Measurements from ENCODE around the gene PPP6R3.
"Not testable (repeated sequence)": the region's sequence is repeated elsewhere in the genome, so short reads cannot be mapped to it uniquely, and the experiment has no call there.

Gene PPP6R3

DNA sequence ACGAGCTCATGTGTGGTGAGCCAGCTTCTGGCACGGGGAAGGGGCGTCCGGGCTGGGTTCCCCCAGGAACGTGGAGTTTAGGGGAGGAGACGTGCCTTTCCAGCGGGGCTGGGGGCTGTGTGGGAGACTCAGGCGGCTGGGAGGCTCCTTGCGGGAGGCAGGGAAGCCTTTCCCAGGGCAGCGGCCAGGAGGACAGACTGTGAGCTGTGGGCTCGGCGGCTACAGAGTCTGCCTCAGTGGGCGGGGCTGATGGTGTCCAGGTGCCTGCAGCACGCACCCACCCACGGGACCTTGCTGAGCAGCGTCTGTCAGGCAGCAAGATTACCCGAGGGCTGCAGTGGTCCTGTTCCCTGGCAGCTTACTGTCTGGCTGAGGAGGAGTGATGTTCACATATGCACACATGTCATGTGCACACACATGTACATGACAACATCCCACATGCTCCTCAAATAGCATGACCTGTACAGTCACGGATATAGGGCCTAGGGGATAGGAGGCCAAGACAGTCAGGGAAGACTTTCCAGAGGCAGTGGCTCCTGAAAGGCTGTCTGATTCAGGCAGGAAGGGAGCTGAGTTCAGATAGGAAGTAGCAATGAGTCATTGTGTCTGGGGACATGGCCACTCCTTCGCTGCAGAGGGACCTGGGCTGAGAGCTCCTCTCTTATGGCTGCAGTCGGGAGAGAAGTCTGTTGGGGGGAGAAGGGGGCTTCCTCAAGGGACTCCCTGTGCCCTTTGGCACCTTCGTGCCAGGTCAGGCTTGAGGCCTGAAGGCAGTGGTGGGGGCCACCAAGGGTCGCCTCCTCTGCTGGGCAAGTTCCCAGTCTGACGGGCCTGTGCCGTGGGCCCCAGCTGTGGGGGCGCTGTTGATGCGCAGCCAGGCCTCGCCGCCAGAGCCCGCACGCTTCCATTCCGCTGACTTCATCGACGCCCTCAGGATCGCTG, 23.3 kb upstream of the PPP6R3 start:
- DNase-seq, result no peak

DNA sequence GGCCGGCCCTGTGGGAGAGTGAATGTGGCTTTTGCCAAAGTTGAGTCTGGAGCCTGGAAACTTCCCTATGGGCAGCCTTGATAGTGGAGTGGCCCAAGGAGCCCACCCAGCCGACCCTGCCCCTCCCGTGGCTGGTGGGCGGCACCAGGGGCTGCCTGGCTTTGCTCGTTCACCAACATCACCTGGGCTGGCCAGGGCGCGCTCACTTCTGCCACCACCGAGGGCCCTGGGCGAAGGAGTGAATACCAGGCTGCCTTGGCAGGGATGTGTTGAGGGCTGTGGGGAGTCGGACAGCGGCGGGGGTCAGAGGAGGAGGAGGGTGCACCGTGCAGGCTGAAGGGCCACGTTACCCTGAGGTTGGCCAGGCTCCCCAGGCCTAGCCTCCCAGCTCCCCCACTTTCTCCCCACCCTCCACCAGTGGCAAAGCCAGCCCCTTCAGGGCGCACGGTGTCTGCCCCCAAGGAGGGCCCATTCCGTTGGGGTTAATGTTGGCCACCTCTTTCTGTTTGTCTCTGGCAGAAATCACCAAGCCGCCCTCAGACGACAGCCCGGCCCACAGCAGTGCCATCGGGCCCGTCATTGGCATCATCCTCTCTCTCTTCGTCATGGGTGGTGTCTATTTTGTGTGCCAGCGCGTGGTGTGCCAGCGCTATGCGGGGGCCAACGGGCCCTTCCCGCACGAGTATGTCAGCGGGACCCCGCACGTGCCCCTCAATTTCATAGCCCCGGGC, 22.5 kb upstream of the PPP6R3 start:
- DNase-seq, result no peak

DNA sequence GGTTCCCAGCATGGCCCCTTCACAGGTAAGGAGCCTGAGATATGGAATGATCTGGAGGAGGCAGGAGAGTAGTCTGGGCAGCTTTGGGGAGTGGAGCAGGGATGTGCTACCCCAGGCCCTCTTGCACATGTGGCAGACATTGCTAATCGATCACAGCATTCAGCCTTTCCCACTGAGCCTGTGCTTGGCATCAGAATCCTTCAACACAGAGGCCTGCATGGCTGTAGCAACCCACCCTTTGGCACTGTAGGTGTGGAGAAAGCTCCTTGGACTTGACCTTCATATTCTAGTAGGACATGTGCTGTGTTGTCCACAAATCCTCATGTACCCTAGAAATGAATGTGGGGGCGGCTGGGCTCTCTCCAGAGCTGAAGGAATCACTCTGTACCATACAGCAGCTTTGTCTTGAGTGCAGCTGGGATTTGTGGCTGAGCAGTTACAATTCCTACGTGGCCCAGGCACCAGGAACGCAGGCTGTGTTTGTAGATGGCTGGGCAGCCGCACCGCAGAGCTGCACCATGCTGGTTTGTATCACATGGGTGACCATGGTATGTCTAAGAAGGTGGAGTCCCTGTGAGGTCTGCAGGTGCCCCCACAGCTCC, 21.8 kb upstream of the PPP6R3 start:
- no peak for DNase-seq

DNA sequence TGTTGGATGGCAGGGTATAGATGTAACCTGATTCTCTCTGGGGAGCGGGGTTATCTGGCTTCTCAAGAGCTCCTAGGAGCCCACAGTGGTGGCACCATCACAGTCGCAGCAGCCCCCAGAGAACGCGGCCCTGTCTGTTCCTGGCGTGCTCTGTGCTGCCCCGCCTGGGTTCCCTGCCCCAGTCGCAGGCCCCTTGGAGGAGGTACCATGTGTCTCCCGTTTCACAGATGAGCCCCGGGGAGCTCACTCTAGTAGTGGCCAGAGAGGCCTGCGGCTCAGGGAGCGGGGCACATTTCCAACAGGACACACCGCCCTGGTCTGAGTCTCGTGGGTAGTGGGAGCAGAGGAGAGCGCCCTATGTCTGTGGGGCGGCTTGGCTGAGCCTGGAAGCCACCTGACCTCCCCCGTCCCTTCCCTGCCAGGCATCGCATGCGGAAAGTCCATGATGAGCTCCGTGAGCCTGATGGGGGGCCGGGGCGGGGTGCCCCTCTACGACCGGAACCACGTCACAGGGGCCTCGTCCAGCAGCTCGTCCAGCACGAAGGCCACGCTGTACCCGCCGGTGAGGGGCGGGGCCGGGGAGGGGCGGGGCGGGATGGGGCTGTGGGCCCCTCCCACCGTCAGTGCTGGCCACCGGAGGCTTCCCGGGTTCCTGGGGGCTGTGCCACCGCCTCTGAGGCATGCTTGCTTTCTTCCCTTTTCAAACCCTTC, 21.0 kb upstream of the PPP6R3 start:
- no peak for DNase-seq

DNA sequence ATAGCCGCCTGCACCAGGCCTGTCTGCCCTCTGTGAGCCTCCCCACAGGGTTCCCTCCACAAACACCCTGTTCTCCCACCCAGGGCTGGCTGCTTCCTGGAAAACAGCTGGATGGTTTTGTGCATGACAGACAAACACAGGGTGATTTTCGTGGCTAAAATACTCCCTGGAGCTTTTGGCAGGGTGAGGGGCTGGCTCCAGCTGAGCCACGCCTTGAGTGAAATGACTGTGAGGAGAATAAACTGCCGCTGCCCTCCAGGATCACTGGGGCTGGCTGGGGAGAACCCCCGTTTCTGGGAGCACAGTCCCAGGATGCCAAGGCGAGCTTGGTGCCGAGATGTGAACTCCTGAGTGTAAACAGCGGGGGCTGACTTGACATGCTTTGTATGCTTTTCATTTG, 20.3 kb upstream of the PPP6R3 start:
- no peak for DNase-seq

DNA sequence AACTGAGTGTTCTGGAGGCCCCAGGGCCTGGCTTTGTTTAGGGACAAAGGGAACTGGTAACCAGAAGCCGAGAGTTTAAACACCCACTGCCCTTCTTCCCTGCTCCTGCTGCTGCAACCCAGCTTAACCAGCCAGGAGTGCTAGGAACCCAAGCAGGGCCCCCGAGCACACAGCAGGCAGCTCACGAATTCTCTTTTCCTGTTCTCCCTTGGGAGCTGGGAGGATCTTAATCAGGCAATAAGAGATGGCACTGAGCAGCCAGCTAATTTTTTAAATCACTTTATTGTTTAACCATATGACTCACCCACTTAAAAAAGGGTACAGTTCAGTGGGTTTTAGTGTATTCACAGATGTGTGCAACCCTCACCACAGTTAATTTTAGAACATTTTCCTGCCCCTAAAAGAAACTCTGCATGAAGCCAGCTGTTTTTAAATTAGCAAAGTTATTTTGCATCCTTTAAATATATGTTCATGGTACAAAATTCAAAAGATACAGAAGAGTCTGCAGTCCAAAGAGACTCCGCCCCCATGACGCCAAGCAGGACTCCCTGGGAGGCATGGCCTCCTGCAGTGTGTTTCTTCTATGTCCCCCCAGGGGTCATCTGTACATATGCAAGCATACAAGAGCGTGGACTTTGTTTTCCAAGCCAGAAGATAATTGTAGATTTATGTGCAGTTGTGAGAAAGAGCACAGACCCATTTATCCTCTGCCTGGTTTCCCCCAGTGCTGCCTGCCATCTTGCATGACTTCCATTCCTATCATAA, 18.9 kb upstream of the PPP6R3 start:
- no peak for DNase-seq

DNA sequence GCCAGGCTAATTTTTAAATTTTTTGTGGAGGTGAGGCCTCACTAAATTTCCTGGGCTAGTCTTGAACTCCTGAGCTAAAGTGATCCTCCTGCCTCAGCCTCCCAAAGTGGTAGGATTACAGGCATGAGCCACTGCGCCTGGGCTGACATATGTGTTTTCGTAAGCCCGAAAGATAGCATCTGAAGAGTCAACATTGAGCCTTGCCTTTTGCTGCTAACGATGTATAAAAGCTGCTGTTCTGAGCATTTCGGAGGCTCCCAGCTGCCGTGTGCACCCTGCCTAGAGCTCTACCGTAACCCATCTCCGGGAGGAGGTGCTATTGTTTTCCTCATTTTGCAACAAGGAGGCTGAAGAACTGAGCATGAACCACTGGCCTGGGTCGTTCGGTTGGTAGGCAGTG, 18.1 kb upstream of the PPP6R3 start:
- no peak for DNase-seq

DNA sequence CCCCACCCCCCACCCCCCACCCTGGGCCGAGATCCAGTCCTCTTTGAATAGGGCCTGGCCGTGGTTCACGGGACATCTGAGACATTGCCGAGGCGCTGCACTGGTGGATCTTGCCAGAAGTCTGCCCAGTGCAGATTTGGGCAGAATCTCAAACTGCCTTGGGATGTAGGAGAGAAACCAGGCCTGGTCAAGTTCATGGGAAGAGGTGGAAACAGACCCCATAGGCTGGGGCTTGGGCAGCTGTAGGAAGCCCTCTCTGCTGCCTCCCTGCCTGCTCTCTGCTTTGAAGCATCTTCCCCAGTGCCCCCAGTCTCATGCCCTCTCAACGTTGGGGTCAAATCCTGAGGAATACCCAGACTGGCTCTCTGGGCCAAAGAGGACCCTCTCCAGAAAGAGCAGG, 16.0 kb upstream of the PPP6R3 start:
- no peak for DNase-seq

DNA sequence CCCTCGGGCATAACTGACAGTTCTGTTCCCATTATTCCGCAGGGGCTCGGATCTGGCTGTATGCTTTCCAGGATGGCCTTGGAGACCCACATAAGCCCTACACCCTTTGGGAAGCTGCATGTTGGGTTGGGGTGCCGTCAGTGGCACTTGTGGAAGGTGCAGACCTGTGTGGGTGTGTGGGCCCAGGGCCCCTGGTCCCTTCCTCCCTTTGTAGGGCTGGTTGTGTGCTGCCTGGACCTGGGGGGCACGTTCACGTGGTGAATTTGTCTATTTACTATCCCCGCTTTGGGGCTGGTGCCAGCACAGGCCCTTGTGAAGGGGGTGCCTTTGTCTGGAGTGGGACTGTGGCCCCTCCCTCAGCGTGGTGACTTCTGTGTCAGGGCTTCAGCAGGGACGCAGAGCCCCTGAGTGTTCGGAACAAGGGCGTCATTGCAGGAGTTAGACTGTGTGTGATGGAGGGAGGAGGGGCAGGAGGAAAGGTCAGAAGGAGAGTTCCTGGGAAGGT, 15.0 kb upstream of the PPP6R3 start:
- no peak for DNase-seq

DNA sequence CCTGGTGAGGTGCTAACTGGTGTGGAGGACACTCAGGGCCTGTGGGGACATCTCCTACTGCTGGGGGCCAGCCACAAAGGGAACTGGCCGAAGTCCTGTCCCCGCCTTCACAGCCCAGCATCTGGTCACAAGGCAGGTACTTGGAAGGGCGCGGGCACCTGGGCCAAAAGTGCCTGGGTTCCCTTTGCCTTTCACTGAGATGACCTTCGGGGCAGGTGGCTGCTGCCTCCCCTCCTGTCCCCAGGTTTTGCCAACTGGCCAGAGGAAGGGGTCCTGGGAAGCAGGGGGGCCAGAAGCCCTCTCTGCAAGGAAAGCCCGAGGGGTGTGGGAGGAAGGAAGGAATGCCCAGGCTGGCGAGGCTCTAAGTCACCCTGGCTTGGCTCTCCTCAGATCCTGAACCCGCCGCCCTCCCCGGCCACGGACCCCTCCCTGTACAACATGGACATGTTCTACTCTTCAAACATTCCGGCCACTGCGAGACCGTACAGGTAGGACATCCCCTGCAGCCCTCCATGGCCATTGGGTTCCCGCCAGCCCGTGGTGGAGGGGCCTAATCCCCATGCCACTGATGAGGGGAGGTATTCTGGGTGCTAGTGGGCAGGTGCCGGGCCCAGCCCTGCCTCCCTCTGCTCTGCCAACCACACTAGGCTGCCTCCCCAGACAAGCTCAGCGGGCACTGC, 14.4 kb upstream of the PPP6R3 start:
- no peak for DNase-seq

DNA sequence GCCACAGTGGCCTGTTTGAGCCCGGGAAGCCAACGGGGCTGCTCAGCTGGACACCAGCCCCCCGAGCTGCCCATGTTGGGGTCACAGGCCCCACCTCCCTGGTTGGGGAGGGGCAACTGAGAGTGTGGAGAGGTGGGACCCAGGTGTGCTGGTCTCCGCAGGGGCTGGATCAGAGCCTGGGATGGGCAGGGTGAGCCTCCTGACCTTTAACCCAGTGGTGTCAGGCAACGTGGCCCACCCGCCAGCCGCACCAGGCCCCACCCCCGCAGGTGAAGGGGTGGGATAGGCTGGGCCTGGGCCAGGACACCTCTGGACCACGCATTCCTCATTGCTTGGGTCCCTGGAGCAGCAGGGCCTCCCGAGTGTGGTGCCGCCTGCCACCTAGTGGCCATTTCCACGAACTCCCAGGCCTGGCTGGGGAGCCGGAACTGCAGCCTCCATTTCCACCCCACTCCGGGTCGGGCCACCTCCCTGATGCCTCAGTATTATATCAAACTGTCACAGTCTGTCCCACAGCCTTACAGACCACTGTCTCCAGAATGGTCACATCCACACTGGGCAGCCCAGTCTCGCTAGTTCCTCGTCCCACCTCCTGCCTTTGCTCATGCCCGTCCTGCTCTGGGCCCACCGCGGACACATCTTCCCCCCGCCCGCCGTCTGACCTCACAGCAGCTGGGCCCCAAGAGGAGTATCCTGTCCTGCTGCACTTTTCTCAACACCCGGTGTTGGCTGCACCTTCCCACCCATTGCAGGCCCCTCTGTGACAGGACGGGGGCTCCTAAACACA, 13.3 kb upstream of the PPP6R3 start:
- peak; percentile 80 for DNase-seq

DNA sequence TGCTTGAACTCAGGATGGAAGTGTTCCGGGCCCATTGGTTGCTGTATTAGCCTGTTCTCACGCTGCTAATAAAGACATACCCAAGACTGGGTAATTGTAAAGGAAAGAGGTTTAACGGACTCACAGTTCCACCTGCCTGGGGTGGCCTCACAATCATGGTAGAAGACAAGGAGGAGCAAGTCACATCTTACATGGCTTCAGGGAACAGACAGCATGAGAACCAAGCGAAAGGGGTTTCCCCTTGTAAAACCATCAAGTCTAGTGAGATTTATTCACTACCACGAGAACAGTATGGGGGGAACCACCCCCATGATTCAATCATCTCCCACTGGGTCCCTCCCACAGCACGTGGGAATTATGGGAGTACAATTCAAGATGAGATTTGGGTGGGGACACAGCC, 12.6 kb upstream of the PPP6R3 start:
- not testable (repeated sequence) for DNase-seq

DNA sequence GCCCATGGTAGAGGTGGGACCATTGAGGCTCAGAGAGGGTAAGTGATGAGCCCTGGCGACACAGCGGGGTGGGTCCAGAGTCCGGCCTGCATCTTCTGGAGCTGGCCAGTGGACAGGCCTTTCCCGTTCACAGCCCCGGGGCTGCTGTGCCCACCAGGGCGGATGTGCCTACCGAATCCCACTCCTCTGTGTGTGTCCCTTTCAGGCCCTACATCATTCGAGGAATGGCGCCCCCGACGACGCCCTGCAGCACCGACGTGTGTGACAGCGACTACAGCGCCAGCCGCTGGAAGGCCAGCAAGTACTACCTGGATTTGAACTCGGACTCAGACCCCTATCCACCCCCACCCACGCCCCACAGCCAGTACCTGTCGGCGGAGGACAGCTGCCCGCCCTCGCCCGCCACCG, 11.9 kb upstream of the PPP6R3 start:
- no peak for DNase-seq

DNA sequence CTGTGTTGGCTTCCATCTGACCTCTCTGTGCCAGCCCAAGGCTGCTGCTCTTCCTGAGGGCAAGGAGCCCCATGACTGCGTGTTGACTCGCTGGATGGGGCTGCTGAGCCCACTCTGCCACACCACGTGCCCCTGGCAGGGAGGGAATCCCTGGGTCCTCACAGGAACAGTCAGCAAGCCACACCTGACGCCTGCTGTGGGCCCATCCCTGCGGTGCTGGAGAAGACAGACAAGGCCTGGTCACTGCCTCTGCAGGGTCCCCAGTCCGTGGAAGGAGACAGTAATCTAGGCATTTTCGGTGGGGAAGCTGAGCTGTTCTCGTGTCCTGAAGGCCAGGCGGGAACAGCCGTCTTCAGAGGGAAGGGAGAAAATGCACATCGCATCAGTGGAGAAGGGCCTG, 10.6 kb upstream of the PPP6R3 start:
- DNase-seq, result no peak

DNA sequence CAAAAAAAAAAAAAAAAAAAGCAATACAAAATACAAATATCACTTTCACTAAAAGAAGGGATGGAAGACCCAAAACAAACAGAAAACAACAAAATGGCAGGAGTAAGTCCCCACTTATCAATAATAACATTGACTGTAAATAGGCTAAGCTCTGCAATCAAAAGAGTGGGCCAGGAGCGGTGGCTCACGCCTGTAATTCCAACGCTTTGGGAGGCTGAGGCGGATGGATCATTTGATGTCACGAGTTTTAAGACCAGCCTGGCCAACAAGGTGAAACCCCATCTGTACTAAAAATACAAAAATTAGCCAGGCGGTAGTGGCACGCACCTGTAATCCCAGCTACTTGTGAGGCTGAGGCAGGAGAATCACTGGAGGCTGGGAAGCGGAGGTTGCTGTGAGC, 9.8 kb upstream of the PPP6R3 start:
- DNase-seq, result no peak

DNA sequence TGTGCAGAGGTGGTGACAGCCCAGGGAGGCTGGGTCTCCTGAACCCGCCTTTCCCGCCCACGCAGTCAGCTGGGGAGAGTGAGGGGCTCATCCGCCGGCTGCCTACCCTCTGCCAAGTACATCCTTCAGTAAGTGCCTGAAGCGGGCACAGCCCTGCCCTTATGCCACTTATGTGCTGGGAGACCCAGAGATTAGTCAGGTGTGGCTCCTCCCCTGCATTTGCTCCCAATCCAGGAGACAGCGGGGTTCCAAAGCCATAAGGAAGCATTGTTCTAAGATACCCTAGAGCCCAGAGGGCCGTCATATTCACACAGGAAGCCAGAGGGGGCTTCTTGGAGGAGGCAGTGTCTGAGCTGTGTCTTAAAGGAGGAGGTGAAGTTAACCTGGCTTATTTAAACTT, 5.8 kb upstream of the PPP6R3 start:
- DNase-seq, result no peak

DNA sequence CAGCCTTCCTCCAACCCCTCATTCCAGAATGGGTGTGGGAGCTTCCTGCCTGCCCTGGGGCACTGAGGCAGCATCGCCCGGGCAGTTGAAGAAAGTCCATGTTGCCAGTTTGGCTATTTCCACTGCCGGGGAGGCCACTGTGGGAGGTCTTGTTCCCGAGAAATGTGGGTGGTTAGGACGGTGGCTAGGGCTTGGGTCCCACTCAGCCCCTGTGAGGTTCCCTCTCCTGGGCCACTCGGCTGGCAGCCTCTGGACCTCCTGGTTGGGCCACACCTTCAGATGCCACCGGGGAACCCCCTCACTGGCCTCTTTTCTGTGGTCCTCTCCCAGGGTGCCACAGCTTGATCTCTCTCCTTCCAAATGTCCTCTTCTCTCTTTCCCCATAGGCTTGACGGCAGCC, 5.1 kb upstream of the PPP6R3 start:
- no peak for DNase-seq

DNA sequence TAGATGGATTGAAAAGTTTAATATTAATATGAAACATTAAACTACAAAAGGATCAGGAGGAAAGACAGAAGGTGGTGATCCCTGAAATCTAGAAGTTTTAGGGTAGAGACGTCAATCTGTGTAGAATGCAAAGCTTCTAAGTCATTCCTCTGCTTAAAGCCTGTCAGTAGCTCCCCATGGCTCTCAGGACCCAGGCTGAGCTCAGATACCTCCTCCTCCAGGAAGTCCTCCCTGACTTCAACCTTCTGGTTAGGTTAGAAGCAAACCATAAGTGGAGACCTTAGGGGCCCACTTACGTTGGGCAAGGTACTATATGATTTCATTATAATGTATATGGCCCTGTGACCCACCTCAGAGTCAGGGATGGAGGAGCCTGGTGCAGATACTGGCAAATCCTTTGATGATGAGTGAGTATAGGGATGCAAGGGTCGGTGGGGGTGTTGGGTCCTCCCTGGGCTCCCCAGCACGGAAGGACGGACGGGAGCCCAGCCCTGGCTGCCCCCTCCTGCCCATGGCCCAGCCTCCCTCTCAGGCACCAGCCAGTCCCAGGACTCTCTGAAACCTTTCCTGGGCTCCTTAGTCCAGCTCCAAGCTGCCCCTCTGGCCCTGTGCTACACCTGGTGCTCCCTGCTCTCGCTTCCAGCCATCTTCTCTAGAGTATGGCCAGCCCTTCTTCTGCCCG, 3.2 kb upstream of the PPP6R3 start:
- DNase-seq, result no peak

DNA sequence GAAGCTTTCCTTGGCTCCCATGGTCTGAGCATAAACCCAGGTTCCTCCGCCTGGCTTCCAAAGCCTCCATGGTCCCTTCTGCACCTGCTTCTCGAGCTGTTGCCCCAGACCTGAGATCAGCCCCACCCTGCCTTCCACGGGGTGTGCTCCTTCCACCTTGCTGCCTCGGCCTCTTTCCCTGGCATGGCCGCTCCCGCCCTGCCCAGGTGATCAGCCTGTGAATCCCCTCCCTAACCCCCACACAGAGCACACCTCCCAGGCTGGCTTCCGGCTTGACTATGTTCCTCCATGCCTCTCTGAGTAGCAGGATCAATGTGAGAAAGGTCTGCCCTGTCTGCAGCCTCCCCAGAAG, 2.7 kb upstream of the PPP6R3 start:
- no peak for DNase-seq

DNA sequence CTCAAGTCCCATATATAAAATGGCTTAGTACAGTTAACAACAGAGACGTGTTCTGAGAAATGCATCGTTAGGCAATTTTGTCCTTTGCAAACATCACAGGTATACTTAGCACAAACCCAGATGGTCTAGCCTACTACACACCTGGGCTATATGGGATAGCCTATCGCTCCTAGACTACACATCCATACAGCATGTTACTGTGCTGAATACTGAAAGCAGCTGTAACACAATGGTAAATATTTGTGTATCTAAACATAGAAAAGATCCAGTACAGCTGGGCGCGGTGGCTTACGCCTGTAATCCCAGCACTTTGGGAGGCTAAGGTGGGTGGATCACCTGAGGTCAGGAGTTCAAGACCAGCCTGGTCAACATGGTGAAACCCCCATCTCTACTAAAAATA, 2.2 kb upstream of the PPP6R3 start:
- not testable (repeated sequence) for DNase-seq
